OCI-LY7 (cell line): Measurements from ENCODE around the gene ZFR2. TPM values are rescaled to one million over a fixed set of nuclear protein-coding genes. Genes with fewer than 3 reads are reported as not detected.
"Not testable (repeated sequence)": the region's sequence is repeated elsewhere in the genome, so short reads cannot be mapped to it uniquely, and the experiment has no call there.

Experiments
- BruUV-seq: library from RNA; stranded (reverse); fragments of 400-500 nt; replicated peaks from 2 replicates; lab custom pipeline; 2021; lab: Mats Ljungman, UMichigan
- CTCF ChIA-PET: fragments of 300-600 bp; sonication (Branson Sonifier 250); formaldehyde crosslinking; loops from one replicate; lab custom pipeline; 2022; ENCODE audit warnings: antibody characterized with exemption; ENCODE audit not compliant: unreplicated experiment; lab: Charles Lee
- POLR2A ChIA-PET: fragments of 300-600 bp; sonication (Branson Sonifier 250); formaldehyde crosslinking; loops from one replicate; lab custom pipeline; 2022; ENCODE audit warnings: antibody characterized with exemption; lab: Charles Lee
- DNase-seq: peaks from one replicate; pipeline ENCODE4 v3.0.0-alpha.2; 2015; ENCODE audit warnings: low spot score
- H2AFZ ChIP-seq: fragments of 200-600 bp; sonication (generic), shearing (Covaris generic); 2 replicates; pipeline ENCODE4 v1.6.1; 2014; ENCODE audit warnings: mild to moderate bottlenecking, antibody characterized with exemption, low read length, moderate library complexity
- H3K27ac ChIP-seq: fragments of 200-600 bp; sonication (generic); 2 replicates; pipeline ENCODE4 v1.5.1; 2014; ENCODE audit warnings: mixed run types, low read depth, mild to moderate bottlenecking, moderate library complexity, low read length, inconsistent platforms; ENCODE audit not compliant: poor library complexity, severe bottlenecking
- H3K36me3 ChIP-seq: fragments of 200-600 bp; sonication (generic); 2 replicates; pipeline ENCODE4 v1.6.1; 2014; ENCODE audit warnings: mild to moderate bottlenecking, antibody characterized with exemption, low read length, moderate library complexity, mixed read lengths; ENCODE audit not compliant: insufficient read depth
- H3K4me1 ChIP-seq: fragments of 200-600 bp; sonication (generic); 2 replicates; pipeline ENCODE4 v1.5.1; 2014; ENCODE audit warnings: mild to moderate bottlenecking, low read length; ENCODE audit not compliant: insufficient read depth, poor library complexity, severe bottlenecking
- H3K4me2 ChIP-seq: fragments of 200-600 bp; sonication (generic); 2 replicates; pipeline ENCODE4 v1.6.1; 2014; ENCODE audit warnings: mild to moderate bottlenecking, low read length
- H3K4me3 ChIP-seq: fragments of 200-600 bp; sonication (generic); 2 replicates; pipeline ENCODE4 v1.5.1; 2014; ENCODE audit warnings: mild to moderate bottlenecking, low read depth, low read length; ENCODE audit not compliant: poor library complexity, severe bottlenecking
- H3K79me2 ChIP-seq: fragments of 200-600 bp; sonication (generic); 2 replicates; pipeline ENCODE4 v1.6.1; 2016; ENCODE audit warnings: low read depth, mild to moderate bottlenecking, low read length, moderate library complexity, mixed read lengths; ENCODE audit not compliant: insufficient read depth
- H3K9me2 ChIP-seq: fragments of 200-600 bp; sonication (generic); 2 replicates; pipeline ENCODE4 v1.6.1; 2016; ENCODE audit warnings: mild to moderate bottlenecking, low read length, mixed read lengths; ENCODE audit not compliant: insufficient read depth
- H3K9me3 ChIP-seq: fragments of 200-600 bp; sonication (generic); 2 replicates; pipeline ENCODE4 v1.6.1; 2014; ENCODE audit warnings: mild to moderate bottlenecking, mixed run types, low read length, mixed read lengths
- H4K20me1 ChIP-seq: fragments of 200-600 bp; sonication (generic); 2 replicates; pipeline ENCODE4 v1.6.1; 2014; ENCODE audit warnings: mild to moderate bottlenecking, antibody characterized with exemption, low read length, moderate library complexity, mixed read lengths; ENCODE audit not compliant: insufficient read depth
- EZH2phosphoT487 ChIP-seq: fragments of 200-600 bp; sonication (generic); IDR thresholded peaks from 2 replicates; pipeline ENCODE4 v1.6.1; 2018; ENCODE audit warnings: low read depth, borderline replicate concordance, mild to moderate bottlenecking, mixed run types, antibody characterized with exemption, low read length, moderate library complexity, mixed read lengths
- intact Hi-C: fragments of 100-400 bp; cut with micrococcal nuclease; formaldehyde crosslinking; loops from one replicate; pipeline ENCODE4 v1.10.0; 2022; ENCODE audit not compliant: unreplicated experiment
- total RNA-seq, 2 experiments: library from RNA; depleted of rRNA in 1 of 2; stranded (reverse); fragments of >200 nt in 1 of 2; shearing (Covaris generic) in 1 of 2; gene quantifications; 2 replicates each; pipeline ENCODE4 v1.2.3, GENCODE V29; 2014 to 2022
- TF ChIP-seq, protein P1 (sequence below): fragments of 200-600 bp; sonication (generic); conservative IDR thresholded peaks from 2 replicates; pipeline ENCODE4 v1.5.1; 2014; ENCODE audit warnings: mild to moderate bottlenecking, antibody characterized with exemption, low read length, moderate library complexity, mixed read lengths

Gene ZFR2
- total RNA-seq, 2 experiments from 2014 or later, result not detected

DNA sequence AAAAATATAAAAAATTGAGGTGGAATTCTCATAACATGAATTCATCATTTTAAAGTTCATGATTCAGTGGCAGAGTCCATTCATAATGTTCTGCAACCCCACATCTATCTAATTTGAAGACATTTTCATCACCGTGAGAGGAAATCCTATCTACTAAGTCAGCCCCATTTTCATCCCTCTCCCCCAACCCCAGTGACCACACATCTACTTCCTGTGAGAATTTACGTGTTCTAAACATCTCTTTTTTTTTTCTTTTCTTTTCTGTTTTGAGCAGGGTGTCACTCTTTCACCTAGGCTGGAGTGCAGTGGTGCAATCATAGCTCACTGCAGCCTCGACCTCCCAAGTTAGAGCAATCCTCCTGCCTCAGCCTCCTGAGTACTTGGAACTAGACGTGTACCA, 29.1 kb upstream of the ZFR2 start:
- TF ChIP-seq, protein P1, sequence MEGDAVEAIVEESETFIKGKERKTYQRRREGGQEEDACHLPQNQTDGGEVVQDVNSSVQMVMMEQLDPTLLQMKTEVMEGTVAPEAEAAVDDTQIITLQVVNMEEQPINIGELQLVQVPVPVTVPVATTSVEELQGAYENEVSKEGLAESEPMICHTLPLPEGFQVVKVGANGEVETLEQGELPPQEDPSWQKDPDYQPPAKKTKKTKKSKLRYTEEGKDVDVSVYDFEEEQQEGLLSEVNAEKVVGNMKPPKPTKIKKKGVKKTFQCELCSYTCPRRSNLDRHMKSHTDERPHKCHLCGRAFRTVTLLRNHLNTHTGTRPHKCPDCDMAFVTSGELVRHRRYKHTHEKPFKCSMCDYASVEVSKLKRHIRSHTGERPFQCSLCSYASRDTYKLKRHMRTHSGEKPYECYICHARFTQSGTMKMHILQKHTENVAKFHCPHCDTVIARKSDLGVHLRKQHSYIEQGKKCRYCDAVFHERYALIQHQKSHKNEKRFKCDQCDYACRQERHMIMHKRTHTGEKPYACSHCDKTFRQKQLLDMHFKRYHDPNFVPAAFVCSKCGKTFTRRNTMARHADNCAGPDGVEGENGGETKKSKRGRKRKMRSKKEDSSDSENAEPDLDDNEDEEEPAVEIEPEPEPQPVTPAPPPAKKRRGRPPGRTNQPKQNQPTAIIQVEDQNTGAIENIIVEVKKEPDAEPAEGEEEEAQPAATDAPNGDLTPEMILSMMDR, result no peak
- TF ChIP-seq EZH2phosphoT487, result no peak
- intact Hi-C loops, result no loop called here
- CTCF ChIA-PET, result no interaction called here
- Histone ChIP-seq H3K9me2 (no peaks in the 10 kb centered on the region), H3K36me3 (no peaks in the 10 kb centered on the region), H2AFZ (no peak overlapping the region), H3K4me1 (no peaks in the 10 kb centered on the region), H3K79me2 (no peaks in the 10 kb centered on the region), H3K9me3 (no peaks in the 10 kb centered on the region), H3K27ac (no peak overlapping the region), H3K4me3 (no peak overlapping the region), H4K20me1 (no peaks in the 10 kb centered on the region), H3K4me2 (no peak overlapping the region)
- no TSS peak for BruUV-seq
- DNase-seq, result no peak
- POLR2A ChIA-PET, result no interaction called here

DNA sequence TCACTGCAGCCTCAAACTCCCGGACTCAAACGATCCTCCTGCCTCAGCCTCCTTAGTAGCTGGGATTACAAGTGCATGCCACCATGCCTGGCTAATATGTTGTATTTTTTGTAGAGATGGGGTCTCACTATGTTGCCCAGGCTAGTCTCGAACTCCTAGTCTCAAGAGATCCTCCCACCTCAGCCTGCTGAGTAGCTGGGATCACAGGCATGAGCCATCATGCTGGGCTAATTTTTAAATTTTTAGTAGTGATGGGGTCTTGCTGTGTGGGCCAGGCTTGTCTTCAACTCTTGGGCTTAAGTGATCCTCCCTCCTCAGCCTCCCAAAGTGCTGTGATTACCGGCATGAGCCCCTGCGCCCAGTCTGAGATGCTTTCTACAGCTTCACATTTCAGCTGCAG, 26.9 kb upstream of the ZFR2 start:
- H3K36me3 ChIP-seq, result no peaks in the 10 kb centered on the region
- CTCF ChIA-PET, result no interaction called here
- no peaks in the 10 kb centered on the region for H3K9me3 ChIP-seq
- H4K20me1 ChIP-seq, result no peaks in the 10 kb centered on the region
- no peaks in the 10 kb centered on the region for H3K9me2 ChIP-seq
- TF ChIP-seq, protein P1, result no peak
- TF ChIP-seq EZH2phosphoT487, result no peak
- no peak overlapping the region for H3K4me2 ChIP-seq
- intact Hi-C loops, result no loop called here
- no peak overlapping the region for H3K27ac ChIP-seq
- DNase-seq, result no peak
- BruUV-seq, result no TSS peak
- H3K4me3 ChIP-seq, result no peak overlapping the region
- H2AFZ ChIP-seq, result no peak overlapping the region
- POLR2A ChIA-PET, result interaction anchor here (0.7 kb wide), 1 partner anchor 30 kb away, joined by 4 read pairs; no protein-coding TSS in a partner anchor
- H3K4me1 ChIP-seq, result no peaks in the 10 kb centered on the region
- no peaks in the 10 kb centered on the region for H3K79me2 ChIP-seq

DNA sequence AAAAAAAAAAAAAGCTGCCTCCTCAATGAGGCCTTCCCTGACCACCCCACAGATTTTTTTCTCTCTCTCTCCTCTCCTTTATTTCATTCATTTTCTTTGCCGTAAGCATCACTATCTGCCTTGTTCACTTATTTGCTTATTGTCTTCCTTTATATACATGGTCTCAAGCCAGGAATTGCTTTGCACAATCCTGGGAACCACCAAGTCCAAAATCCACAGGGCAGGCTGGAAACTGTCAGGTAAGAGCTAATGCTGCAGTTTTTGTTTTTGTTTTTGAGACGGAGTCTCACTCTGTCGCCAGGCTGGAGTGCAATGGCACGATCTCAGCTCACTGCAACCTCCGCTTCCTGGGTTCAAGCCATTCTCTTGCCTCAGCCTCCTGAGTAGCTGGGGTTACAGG, 26.1 kb upstream of the ZFR2 start:
- H2AFZ ChIP-seq, H3K4me3 ChIP-seq, H3K36me3 ChIP-seq, H3K9me3 ChIP-seq, DNase-seq, CTCF ChIA-PET, H3K4me1 ChIP-seq, H3K4me2 ChIP-seq, H3K27ac ChIP-seq, H3K9me2 ChIP-seq, intact Hi-C loops, H3K79me2 ChIP-seq, H4K20me1 ChIP-seq, BruUV-seq: not testable (repeated sequence)
- POLR2A ChIA-PET, result interaction anchor here (0.6 kb wide), 1 partner anchor 1691 kb away, joined by 3 read pairs; no protein-coding TSS in a partner anchor
